ENCODE measurements around the gene USP17L17.
"Not testable (repeated sequence)": the region's sequence is repeated elsewhere in the genome, so short reads cannot be mapped to it uniquely, and the experiment has no call there.

- TF ChIP-seq EZH2 (optimal IDR thresholded peaks at IDR 0.05; ENCODE audit: low read depth, low read length); CTCF (IDR thresholded peaks at IDR 0.05; ENCODE audit: low read length): not testable (repeated sequence)
Observed at GRCh38 chr4:9234085-9234484, 9.6 kb upstream of the USP17L17 start, which contains the start of gene USP17L15.

All from MM.1S (cell line).